HUES6 (cell line): ENCODE results near the gene DYNLT3.
A peak's percentile ranks its signal among the peaks of the same experiment; 100 is the strongest.

Source experiments
- H3K27ac ChIP-seq: 2 replicates; pipeline ENCODE4 v1.7.0; 2013; ENCODE audit warnings: low read depth, mild to moderate bottlenecking, low read length, inconsistent platforms
- H3K27me3 ChIP-seq: 2 replicates; pipeline ENCODE4 v1.6.1; 2013; ENCODE audit warnings: low read length; ENCODE audit not compliant: control insufficient read depth, insufficient read depth
- H3K36me3 ChIP-seq: 2 replicates; pipeline ENCODE4 v1.6.1; 2013; ENCODE audit warnings: low read length; ENCODE audit not compliant: control insufficient read depth, insufficient read depth
- H3K4me1 ChIP-seq: 2 replicates; pipeline ENCODE4 v1.6.1; 2013; ENCODE audit warnings: low read length; ENCODE audit not compliant: control insufficient read depth, insufficient read depth
- H3K4me3 ChIP-seq: 2 replicates; pipeline ENCODE4 v1.5.1; 2013; ENCODE audit warnings: low read depth, low read length
- H3K9ac ChIP-seq: one replicate; pipeline ENCODE4 v1.6.1; 2013; ENCODE audit warnings: mild to moderate bottlenecking, low read length
- H3K9me3 ChIP-seq: 2 replicates; pipeline ENCODE4 v1.6.1; 2013; ENCODE audit warnings: low read depth, low read length; ENCODE audit not compliant: control insufficient read depth, insufficient read depth

Gene DYNLT3

DNA sequence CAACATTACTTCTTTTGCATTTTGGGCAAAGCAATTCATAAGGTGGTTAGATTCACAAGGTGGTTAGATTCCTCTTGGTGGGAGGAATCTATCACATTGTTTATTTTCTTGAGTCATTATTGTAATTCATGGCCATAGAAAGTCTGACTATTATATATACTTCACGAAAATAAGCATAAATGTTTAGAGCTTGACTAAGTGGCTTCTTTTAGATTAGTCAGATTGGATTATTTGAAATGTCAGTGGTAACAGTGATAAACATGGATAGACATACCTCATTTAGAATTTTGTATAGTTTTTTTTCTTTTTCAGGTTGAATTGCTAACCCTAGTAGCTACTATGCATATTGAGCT lies 24.9 kb upstream of the DYNLT3 start:
- no peaks in the 10 kb centered on the region for H3K36me3 ChIP-seq
- peaks cover 6% of the 10 kb centered on the region; the same call in 1 of the 2 replicates for H3K4me1 ChIP-seq
- peaks cover 4% of the 10 kb centered on the region; the same call in 1 of the 2 replicates for H3K9me3 ChIP-seq
- H3K27me3 ChIP-seq = no peaks in the 10 kb centered on the region
- no peak overlapping the region for H3K27ac ChIP-seq
- no peak overlapping the region for H3K9ac ChIP-seq
- no peak overlapping the region for H3K4me3 ChIP-seq

DNA sequence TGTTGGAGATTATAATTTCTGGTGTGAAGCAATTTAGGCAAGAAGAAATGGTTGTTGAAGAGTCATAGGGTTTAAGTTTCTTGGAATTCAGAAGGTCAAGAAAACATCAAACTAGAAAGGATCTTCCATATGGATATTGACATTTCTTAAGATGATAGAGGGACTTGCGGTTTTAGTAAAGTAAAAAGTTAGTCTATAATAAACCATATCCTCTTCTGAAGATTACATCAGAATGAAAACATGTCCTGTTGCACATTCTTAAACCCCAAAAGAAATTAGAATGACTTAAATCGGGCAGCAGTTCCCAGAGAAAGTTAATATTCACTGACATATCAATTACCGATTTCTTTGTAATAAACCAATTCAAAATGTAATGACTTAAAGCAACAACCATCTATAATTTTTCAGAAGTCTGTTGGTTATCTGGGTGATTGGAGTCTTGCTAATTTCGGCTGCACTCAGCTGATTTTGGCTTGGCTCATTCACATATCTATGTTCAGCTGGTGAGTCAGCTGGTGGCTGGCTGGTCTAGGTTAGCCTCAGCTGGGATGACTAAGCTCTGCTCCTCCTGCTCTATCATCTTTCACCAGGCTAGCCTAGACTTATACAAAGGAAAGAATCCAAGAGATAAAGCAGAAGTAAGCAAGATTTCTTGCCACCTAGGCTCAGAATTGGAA lies 24.4 kb upstream of the DYNLT3 start:
- Histone ChIP-seq H3K9me3 (peaks cover 4% of the 10 kb centered on the region; the same call in 1 of the 2 replicates), H3K4me3 (no peak overlapping the region), H3K27me3 (no peaks in the 10 kb centered on the region), H3K27ac (no peak overlapping the region; the same call in 1 of the 2 replicates), H3K9ac (no peak overlapping the region), H3K4me1 (peaks cover 6% of the 10 kb centered on the region; the same call in 1 of the 2 replicates), H3K36me3 (no peaks in the 10 kb centered on the region)

DNA sequence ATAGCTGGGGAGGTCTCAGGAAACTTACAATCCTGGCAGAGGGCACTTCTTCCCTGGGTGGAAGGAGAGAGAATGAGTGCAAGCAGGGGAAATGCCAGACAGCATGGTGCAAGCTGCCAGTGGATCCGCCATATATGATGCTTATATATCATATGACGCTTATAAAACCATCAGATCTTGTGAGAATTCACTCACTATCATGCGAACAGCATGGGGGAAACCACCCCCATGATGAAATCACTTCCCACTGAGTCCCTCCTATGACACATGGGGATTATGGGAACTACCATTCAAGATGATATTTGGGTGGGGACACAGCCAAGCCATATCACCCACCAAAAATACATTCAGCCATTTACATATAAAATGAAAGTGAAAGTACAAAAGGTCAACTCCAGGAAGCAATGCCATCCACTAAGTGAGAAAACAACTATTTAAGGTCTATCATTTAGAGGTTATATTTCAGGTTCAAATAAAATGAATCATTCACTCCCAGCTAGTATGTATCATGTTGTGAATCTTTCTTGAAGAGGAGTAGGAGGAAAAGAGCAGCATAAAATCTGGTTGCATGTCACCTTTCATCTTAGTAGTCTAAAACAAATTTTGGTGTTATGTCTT lies 20.3 kb upstream of the DYNLT3 start:
- H3K27me3 ChIP-seq = no peaks in the 10 kb centered on the region
- H3K27ac ChIP-seq = no peak overlapping the region
- peaks cover 10% of the 10 kb centered on the region for H3K9me3 ChIP-seq
- no peak overlapping the region for H3K9ac ChIP-seq
- H3K4me3 ChIP-seq = no peak overlapping the region
- H3K36me3 ChIP-seq = no peaks in the 10 kb centered on the region
- H3K4me1 ChIP-seq = peaks cover 6% of the 10 kb centered on the region; the same call in 1 of the 2 replicates

DNA sequence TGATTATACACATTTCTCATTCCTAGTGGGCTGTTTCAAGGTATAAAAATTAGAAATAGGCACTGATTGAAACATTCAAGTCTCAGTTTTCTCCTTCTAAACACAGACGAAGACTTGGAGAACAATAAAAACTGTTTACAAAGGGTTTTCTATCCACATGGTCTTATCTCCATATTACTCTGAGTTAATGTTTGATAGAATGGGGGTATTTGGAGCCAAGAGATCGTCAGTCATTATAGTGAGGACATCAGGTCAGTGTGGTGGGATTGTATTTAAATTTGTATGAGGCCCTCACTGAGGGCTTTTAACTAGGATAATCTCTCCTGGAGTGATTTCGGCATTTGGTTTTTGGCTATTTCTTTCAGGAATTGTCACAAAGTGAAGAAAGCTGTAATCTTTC lies 16.4 kb upstream of the DYNLT3 start:
- peaks cover 10% of the 10 kb centered on the region for H3K9me3 ChIP-seq
- H3K9ac ChIP-seq = no peak overlapping the region
- no peaks in the 10 kb centered on the region for H3K27me3 ChIP-seq
- no peaks in the 10 kb centered on the region; the same call in 1 of the 2 replicates for H3K4me1 ChIP-seq
- no peak overlapping the region for H3K4me3 ChIP-seq
- no peaks in the 10 kb centered on the region for H3K36me3 ChIP-seq
- H3K27ac ChIP-seq = no peak overlapping the region

DNA sequence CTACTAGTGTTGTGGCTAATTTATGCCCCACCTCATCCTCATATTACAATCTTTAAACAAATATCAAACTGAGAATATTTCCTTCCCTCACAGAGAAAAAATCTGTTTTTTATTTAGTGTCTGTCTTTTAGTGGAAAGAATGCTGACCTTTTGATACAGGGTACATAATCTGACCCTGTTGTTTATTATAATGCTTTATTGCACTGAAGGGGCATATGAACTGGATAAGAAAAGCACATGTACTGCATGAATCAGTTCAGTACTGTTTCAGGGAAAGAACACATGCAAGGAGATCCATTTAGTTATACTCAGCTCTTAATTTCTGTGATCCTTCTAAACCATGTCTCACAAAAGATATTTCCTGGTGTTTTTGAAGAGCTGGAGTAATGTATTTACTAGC lies 15.5 kb upstream of the DYNLT3 start:
- no peak overlapping the region for H3K4me3 ChIP-seq
- H3K36me3 ChIP-seq = no peaks in the 10 kb centered on the region
- no peak overlapping the region for H3K9ac ChIP-seq
- no peaks in the 10 kb centered on the region for H3K27me3 ChIP-seq
- H3K9me3 ChIP-seq = peaks cover 10% of the 10 kb centered on the region
- H3K27ac ChIP-seq = no peak overlapping the region
- no peaks in the 10 kb centered on the region; the same call in 1 of the 2 replicates for H3K4me1 ChIP-seq

DNA sequence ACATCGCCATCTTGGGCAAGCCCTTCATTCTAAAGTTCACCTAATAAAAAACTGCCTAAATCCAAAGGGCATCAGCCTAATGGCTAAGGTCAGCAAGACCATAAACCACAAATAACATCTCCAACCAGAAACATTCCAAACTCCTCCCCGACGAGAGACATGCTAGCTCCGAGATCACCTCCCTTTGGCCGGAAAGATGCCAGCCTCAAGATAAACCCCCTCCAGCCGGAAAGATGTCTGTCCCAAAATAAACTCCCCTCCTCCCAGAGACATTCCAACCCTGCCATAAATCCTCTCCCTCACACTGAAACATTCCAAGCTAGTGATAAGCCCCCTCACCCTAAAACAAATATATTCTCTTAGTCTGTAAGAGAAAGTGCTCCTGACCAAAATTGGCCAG lies 13.3 kb upstream of the DYNLT3 start:
- H3K36me3 ChIP-seq = no peaks in the 10 kb centered on the region
- no peak overlapping the region for H3K27ac ChIP-seq
- H3K9ac ChIP-seq = no peak overlapping the region
- H3K4me1 ChIP-seq = no peaks in the 10 kb centered on the region; the same call in 1 of the 2 replicates
- H3K27me3 ChIP-seq = no peaks in the 10 kb centered on the region
- H3K4me3 ChIP-seq = no peak overlapping the region
- H3K9me3 ChIP-seq = peaks cover 6% of the 10 kb centered on the region

DNA sequence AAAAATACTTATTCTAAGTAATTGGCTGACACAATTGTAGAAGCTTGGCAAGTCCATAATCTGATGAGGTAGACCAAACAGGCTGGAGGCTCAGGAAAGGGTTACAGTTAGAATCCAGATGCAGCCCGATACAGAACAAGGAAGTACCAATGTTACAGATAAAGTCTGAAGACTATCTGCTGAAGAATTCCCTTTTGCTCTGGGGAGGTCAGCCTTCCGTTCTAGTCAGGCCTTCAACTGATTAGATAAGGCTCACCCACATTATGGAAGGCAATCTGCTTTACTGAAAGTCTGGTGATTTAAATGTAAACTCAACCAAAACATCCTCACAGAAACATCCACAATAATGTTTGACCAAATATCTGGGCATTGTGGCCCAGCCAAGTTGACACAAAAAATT lies 7.4 kb upstream of the DYNLT3 start:
- no peak overlapping the region for H3K4me3 ChIP-seq
- H3K27ac ChIP-seq = no peak overlapping the region
- H3K27me3 ChIP-seq = no peaks in the 10 kb centered on the region; the same call in 1 of the 2 replicates
- H3K36me3 ChIP-seq = no peaks in the 10 kb centered on the region
- H3K9me3 ChIP-seq = peaks cover 8% of the 10 kb centered on the region
- no peaks in the 10 kb centered on the region for H3K4me1 ChIP-seq
- H3K9ac ChIP-seq = no peak overlapping the region

DNA sequence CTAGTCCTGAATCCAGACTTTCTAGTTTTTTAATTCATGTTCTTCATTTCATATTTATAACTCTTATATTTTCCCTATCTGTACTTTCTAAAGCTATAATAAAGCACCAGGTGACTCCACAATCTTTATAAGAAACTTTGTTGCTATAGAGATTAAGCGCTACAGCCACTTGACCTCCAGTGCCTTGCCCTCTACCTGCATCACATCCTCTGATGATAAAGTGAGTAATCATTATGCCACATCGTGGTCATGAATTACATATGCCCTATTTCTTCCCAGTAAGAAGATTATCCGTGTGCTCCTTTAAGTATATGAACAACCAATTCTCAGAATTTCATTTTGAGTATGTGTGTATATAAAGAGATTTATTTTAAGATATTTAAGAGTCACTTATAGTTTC lies 6.8 kb upstream of the DYNLT3 start:
- Histone ChIP-seq H3K4me3 (no peak overlapping the region), H3K9me3 (peaks cover 8% of the 10 kb centered on the region), H3K27me3 (no peaks in the 10 kb centered on the region; the same call in 1 of the 2 replicates), H3K36me3 (no peaks in the 10 kb centered on the region), H3K4me1 (no peaks in the 10 kb centered on the region), H3K9ac (no peak overlapping the region), H3K27ac (no peak overlapping the region)

DNA sequence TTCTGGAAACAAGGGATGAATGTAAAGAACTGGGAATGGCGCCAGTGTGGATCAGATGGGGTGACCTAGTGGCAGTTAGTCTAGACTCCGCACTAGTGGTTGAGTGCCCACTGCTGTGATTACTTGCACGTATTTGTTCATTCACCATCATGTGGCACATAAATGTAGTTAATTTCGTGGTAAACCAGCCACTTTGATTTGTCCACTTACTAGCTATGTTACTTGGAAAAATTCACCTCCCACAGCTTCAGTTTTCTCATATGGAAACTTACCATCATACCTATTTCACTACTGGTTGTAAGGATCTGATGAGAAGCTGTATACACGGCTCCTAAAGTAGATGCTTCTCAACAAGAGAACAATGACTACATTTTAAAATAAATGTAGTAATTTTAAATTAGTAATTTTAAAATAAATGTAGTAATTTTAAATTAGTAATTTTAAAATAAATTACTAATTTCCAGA lies 394 bp upstream of the DYNLT3 start:
- H3K9ac ChIP-seq = peak overlapping the region; percentile 5
- H3K36me3 ChIP-seq = no peaks in the 10 kb centered on the region
- peak overlapping the region; percentile 80 for H3K4me3 ChIP-seq
- no peaks in the 10 kb centered on the region for H3K4me1 ChIP-seq
- no peak overlapping the region for H3K27ac ChIP-seq
- 0 out of 2 replicates have a peak, but pooled peaks cover 2% of the 10 kb centered on the region for H3K9me3 ChIP-seq
- H3K27me3 ChIP-seq = no peaks in the 10 kb centered on the region; the same call in 1 of the 2 replicates

DNA sequence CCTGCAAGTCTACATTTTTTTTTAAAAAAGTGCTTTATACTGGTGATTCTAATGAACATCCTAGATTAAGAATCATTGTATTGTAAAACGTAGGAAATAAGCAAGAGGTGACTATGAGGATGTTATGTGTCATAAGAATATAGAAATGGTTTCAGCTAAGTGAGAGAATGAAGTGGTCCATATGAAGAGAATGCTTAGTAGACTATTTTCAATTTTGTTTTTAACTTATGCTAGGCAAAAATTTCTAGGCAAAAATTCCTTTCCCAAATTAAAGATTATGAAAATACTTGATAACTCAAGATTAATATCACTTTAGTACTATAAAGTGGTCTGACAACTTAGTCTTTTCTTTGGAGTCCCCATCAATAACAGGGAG lies 825 bp downstream of the DYNLT3 start:
- no peaks in the 10 kb centered on the region for H3K4me1 ChIP-seq
- peak overlapping the region; percentile 80 for H3K4me3 ChIP-seq
- no peaks in the 10 kb centered on the region; the same call in 1 of the 2 replicates for H3K27me3 ChIP-seq
- no peaks in the 10 kb centered on the region for H3K36me3 ChIP-seq
- peak overlapping the region; percentile 66 for H3K9ac ChIP-seq
- H3K27ac ChIP-seq = no peak overlapping the region
- H3K9me3 ChIP-seq = 0 out of 2 replicates have a peak, but pooled peaks cover 2% of the 10 kb centered on the region

DNA sequence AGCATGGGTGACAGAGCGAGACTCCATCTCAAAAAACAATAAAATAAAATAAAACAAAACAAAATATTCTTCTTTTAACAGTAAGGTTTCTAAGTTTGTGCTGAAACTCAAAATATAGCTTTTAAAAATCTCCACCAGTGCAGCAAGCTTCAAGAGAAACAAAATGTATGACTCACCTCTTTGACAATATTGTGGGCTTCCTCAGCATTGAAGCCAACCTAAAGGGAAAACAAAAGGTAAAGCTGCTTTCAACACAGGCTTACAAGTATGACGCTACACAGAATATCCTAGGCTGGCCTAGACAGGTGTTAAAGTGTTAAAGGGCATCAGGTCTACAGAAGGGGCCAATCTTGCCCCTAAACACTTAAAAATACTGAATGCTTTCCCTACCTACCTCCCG lies 1.2 kb downstream of the DYNLT3 start:
- no peak overlapping the region for H3K9ac ChIP-seq
- no peak overlapping the region for H3K4me3 ChIP-seq
- no peaks in the 10 kb centered on the region; the same call in 1 of the 2 replicates for H3K27me3 ChIP-seq
- H3K27ac ChIP-seq = no peak overlapping the region
- no peaks in the 10 kb centered on the region for H3K36me3 ChIP-seq
- H3K9me3 ChIP-seq = 0 out of 2 replicates have a peak, but pooled peaks cover 2% of the 10 kb centered on the region
- no peaks in the 10 kb centered on the region for H3K4me1 ChIP-seq
